Measurements from ENCODE around the gene YIF1A.
A peak's percentile ranks its signal among the peaks of the same experiment; 100 is the strongest.

YIF1A gene

GRCh38 chr11:66288671-66289547 is at the start of gene YIF1A:
TSS of gene YIF1A (minus strand) at chr11:66289143. CDS start at chr11:66288985, 158 bp downstream.
- peak; percentile 95 to 97 for ATAC-seq

- ATAC-seq = no peak
Observed at GRCh38 chr11:66337103-66337899, 48.4 kb upstream of the YIF1A start.

GRCh38 chr11:66336234-66337102 is 47.5 kb upstream of the YIF1A start, which contains the start of gene RIN1:
TSS of gene RIN1 (minus strand) at chr11:66336434. CDS start at chr11:66336402, 32 bp downstream.
- ATAC-seq = peak; percentile 83

GRCh38 chr11:66335531-66336233 is 46.7 kb upstream of the YIF1A start:
- ATAC-seq = no peak

- ATAC-seq = no peak
Observed at GRCh38 chr11:66334605-66335442, 45.9 kb upstream of the YIF1A start.

GRCh38 chr11:66333896-66334604 is 45.1 kb upstream of the YIF1A start:
- no peak for ATAC-seq

GRCh38 chr11:66333220-66333877 is 44.4 kb upstream of the YIF1A start:
- no peak for ATAC-seq

- no peak for ATAC-seq
Observed at GRCh38 chr11:66332371-66333219, 43.7 kb upstream of the YIF1A start.

- ATAC-seq = no peak
Observed at GRCh38 chr11:66331542-66332370, 42.8 kb upstream of the YIF1A start.

GRCh38 chr11:66330931-66331330 is 42.0 kb upstream of the YIF1A start:
- no peak for ATAC-seq

GRCh38 chr11:66329165-66329673 is 40.3 kb upstream of the YIF1A start:
- ATAC-seq = no peak

GRCh38 chr11:66328302-66329144 is 39.6 kb upstream of the YIF1A start:
- peak; percentile 92 to 95 for ATAC-seq

GRCh38 chr11:66328031-66328301 is 39.0 kb upstream of the YIF1A start:
- ATAC-seq = peak; percentile 10 to 38

GRCh38 chr11:66327171-66328030 is 38.5 kb upstream of the YIF1A start:
- ATAC-seq = no peak

GRCh38 chr11:66326261-66327111 is 37.5 kb upstream of the YIF1A start:
- ATAC-seq = no peak

All from activated CD4-positive, CD25-positive, alpha-beta regulatory T cell treated with anti-CD3 and anti-CD28 coated beads, Interleukin-2, amount 50 U/mL, for 24 hours (primary cell).